GM12873 (cell line): ENCODE measurements around the gene SKA1.

Source experiments
- CTCF ChIP-seq: IDR thresholded peaks from 2 replicates; pipeline ENCODE4 v1.5.1; 2012; ENCODE audit warnings: low read depth, mild to moderate bottlenecking, moderate library complexity, low read length, control low read depth; ENCODE audit not compliant: insufficient read depth; ENCODE audit errors: missing control alignments

The SKA1 gene

GRCh38 chr18:50369672-50370071 lies 5.2 kb upstream of the SKA1 start:
- TF ChIP-seq CTCF, result no peak

- no peak for TF ChIP-seq CTCF
Measured at GRCh38 chr18:50372743-50373142, 2.1 kb upstream of the SKA1 start.

- TF ChIP-seq CTCF, result no peak
Measured at GRCh38 chr18:50373561-50374219, 1.2 kb upstream of the SKA1 start.

- no peak for TF ChIP-seq CTCF
Measured at GRCh38 chr18:50374220-50374752, 560 bp upstream of the SKA1 start.

GRCh38 chr18:50377061-50377798 lies 2.4 kb downstream of the SKA1 start:
- TF ChIP-seq CTCF, result no peak

- no peak for TF ChIP-seq CTCF
Measured at GRCh38 chr18:50388988-50389387, 14.1 kb downstream of the SKA1 start.

GRCh38 chr18:50393802-50394201 lies 19.0 kb downstream of the SKA1 start:
- TF ChIP-seq CTCF, result no peak
